HG02884 (cell line): Measurements from ENCODE around the gene SPATA6.
"Not testable (repeated sequence)": the region's sequence is repeated elsewhere in the genome, so short reads cannot be mapped to it uniquely, and the experiment has no call there.

ENCODE experiments used
- ATAC-seq: cut with Tn5 transposase; IDR thresholded peaks from one replicate; pipeline ENCODE4 v1.9.1; 2021; ENCODE audit warnings: mild to moderate bottlenecking, moderate library complexity; ENCODE audit not compliant: unreplicated experiment

The SPATA6 gene

GRCh38 chr1:48462716-48463302 is 9.2 kb downstream of the SPATA6 start:
- ATAC-seq: no peak

- ATAC-seq: no peak
Measured at GRCh38 chr1:48450505-48450904, 21.5 kb downstream of the SPATA6 start.

- no peak for ATAC-seq
Measured at GRCh38 chr1:48448932-48449331, 23.1 kb downstream of the SPATA6 start.

- ATAC-seq: not testable (repeated sequence)
Measured at GRCh38 chr1:48444186-48444585, 27.8 kb downstream of the SPATA6 start.

GRCh38 chr1:48442864-48443619 is 29.0 kb downstream of the SPATA6 start:
- no peak for ATAC-seq

- not testable (repeated sequence) for ATAC-seq
Measured at GRCh38 chr1:48440786-48441185, 31.2 kb downstream of the SPATA6 start.

- ATAC-seq: no peak
Measured at GRCh38 chr1:48439380-48439779, 32.6 kb downstream of the SPATA6 start.

GRCh38 chr1:48437379-48437778 is 34.6 kb downstream of the SPATA6 start:
- ATAC-seq: not testable (repeated sequence)

- ATAC-seq: not testable (repeated sequence)
Measured at GRCh38 chr1:48435312-48436002, 36.5 kb downstream of the SPATA6 start.

- no peak for ATAC-seq
Measured at GRCh38 chr1:48430832-48431231, 41.2 kb downstream of the SPATA6 start.

GRCh38 chr1:48422009-48422408 is 50.0 kb downstream of the SPATA6 start:
- ATAC-seq: no peak

GRCh38 chr1:48418742-48419141 is 53.3 kb downstream of the SPATA6 start:
- ATAC-seq: no peak

GRCh38 chr1:48415050-48415449 is 57.0 kb downstream of the SPATA6 start:
- no peak for ATAC-seq

- no peak for ATAC-seq
Measured at GRCh38 chr1:48414264-48414663, 57.7 kb downstream of the SPATA6 start.

GRCh38 chr1:48405940-48406339 is 66.1 kb downstream of the SPATA6 start:
- ATAC-seq: no peak

- no peak for ATAC-seq
Measured at GRCh38 chr1:48405400-48405799, 66.6 kb downstream of the SPATA6 start.

GRCh38 chr1:48402599-48402998 is 69.4 kb downstream of the SPATA6 start:
- ATAC-seq: no peak

- ATAC-seq: no peak
Measured at GRCh38 chr1:48396208-48396607, 75.8 kb downstream of the SPATA6 start.

- ATAC-seq: no peak
Measured at GRCh38 chr1:48391926-48392325, 80.1 kb downstream of the SPATA6 start.

- ATAC-seq: no peak
Measured at GRCh38 chr1:48387409-48387808, 84.6 kb downstream of the SPATA6 start.

GRCh38 chr1:48374785-48375184 is 97.2 kb downstream of the SPATA6 start:
- no peak for ATAC-seq

GRCh38 chr1:48371598-48371997 is 100.4 kb downstream of the SPATA6 start:
- ATAC-seq: no peak
